GM12878 (cell line): Measurements from ENCODE around the gene MRPL36. TPM values are rescaled to one million over a fixed set of nuclear protein-coding genes. Genes with fewer than 3 reads are reported as not detected.

Experiments used
- EZH2 ChIP-seq: IDR thresholded peaks from 2 replicates; pipeline ENCODE4 v1.6.1; 2012; ENCODE audit warnings: low read depth, mild to moderate bottlenecking, control low read depth, inconsistent platforms, low read length, borderline replicate concordance; ENCODE audit not compliant: control insufficient read depth
- MYB ChIP-seq: fragments of 150-350 bp; IDR thresholded peaks from 2 replicates; pipeline ENCODE4 v1.6.1; 2014; ENCODE audit warnings: mild to moderate bottlenecking, low read depth, low read length, borderline replicate concordance
- SMAD1 ChIP-seq: fragments of 450-650 bp; IDR thresholded peaks from 2 replicates; pipeline ENCODE4 v1.6.1; 2018; ENCODE audit warnings: mild to moderate bottlenecking, low read depth; ENCODE audit not compliant: partially characterized antibody
- SREBF1 ChIP-seq: IDR thresholded peaks from 2 replicates; pipeline ENCODE4 v1.6.1; 2012; ENCODE audit warnings: mild to moderate bottlenecking, low read length
- TAF1 ChIP-seq: IDR thresholded peaks from 2 replicates; pipeline ENCODE4 v1.6.1; 2011; ENCODE audit warnings: mild to moderate bottlenecking, low read depth, low read length, borderline replicate concordance
- polyA plus RNA-seq, 11 experiments: library from polyadenylated mRNA; depleted of rRNA in 4 of 11; unstranded in 6 of 11; stranded (reverse) in 5 of 11; fragments of >200 nt; fragmentation: Nextera tagmentation in 4 of 11; fragmentation: Illumina TruSeq in 1 of 11; extraction: Ambion mirVana in 4 of 11; extraction: Trizol in 1 of 11; gene quantifications; 1 replicate in 1 of 11; 2 replicates in 10 of 11; pipeline versions ENCODE4 v1.2.1 to v1.2.3, GENCODE V29; 2011 to 2016; ENCODE audit warnings: inconsistent platforms in 2 of 11, missing spikeins in 2 of 11, low read depth in 1 of 11
- total RNA-seq, 4 experiments: library from RNA; depleted of rRNA in 3 of 4; stranded (reverse); fragments of >200 nt in 3 of 4; fragmentation: Illumina TruSeq in 1 of 4; extraction: Trizol in 1 of 4; gene quantifications; 2 replicates each; pipeline versions ENCODE4 v1.2.1 to v1.2.3, GENCODE V29; 2013 to 2021
- TF ChIP-seq, protein P1 (sequence below): fragments of 450-650 bp; IDR thresholded peaks from 2 replicates; pipeline ENCODE4 v1.6.1; 2017; ENCODE audit warnings: antibody characterized with exemption, mild to moderate bottlenecking, moderate library complexity
- TF ChIP-seq, protein P2 (sequence below): fragments of 450-650 bp; IDR thresholded peaks from 2 replicates; pipeline ENCODE4 v1.6.1; 2016; ENCODE audit warnings: mild to moderate bottlenecking
- TF ChIP-seq, protein P3 (sequence below): fragments of 450-650 bp; IDR thresholded peaks from 2 replicates; pipeline ENCODE4 v1.6.1; 2016; ENCODE audit warnings: mild to moderate bottlenecking, moderate library complexity, borderline replicate concordance
- TF ChIP-seq, protein P4 (sequence below): fragments of 450-650 bp; IDR thresholded peaks from 2 replicates; pipeline ENCODE4 v1.6.1; 2017; ENCODE audit warnings: borderline replicate concordance

Gene MRPL36
- total and polyA plus RNA-seq, 10 of the 15 experiments (the other 5 are each of a cell fraction or from before 2014, with no cell fraction given) = 89.2 to 559 (median 152) TPM

DNA sequence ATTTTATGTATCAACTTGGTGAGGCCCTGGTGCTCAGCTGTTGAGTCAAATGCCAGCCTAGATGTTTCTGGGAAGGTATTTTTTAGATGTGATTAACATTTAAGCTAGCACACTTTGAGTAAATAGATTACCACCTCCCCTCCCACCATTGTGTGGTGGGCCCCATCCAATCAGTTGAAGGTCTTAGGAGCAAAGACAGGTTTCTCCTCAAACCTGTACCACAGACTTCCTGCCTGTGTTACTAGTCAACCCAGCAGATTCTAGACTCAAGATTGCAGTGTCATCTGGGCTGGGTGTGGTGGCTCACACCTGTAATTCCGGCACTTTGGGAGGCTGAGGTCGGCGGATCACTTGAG, 33.8 kb downstream of the MRPL36 start (continued):
- TF ChIP-seq, protein P1, sequence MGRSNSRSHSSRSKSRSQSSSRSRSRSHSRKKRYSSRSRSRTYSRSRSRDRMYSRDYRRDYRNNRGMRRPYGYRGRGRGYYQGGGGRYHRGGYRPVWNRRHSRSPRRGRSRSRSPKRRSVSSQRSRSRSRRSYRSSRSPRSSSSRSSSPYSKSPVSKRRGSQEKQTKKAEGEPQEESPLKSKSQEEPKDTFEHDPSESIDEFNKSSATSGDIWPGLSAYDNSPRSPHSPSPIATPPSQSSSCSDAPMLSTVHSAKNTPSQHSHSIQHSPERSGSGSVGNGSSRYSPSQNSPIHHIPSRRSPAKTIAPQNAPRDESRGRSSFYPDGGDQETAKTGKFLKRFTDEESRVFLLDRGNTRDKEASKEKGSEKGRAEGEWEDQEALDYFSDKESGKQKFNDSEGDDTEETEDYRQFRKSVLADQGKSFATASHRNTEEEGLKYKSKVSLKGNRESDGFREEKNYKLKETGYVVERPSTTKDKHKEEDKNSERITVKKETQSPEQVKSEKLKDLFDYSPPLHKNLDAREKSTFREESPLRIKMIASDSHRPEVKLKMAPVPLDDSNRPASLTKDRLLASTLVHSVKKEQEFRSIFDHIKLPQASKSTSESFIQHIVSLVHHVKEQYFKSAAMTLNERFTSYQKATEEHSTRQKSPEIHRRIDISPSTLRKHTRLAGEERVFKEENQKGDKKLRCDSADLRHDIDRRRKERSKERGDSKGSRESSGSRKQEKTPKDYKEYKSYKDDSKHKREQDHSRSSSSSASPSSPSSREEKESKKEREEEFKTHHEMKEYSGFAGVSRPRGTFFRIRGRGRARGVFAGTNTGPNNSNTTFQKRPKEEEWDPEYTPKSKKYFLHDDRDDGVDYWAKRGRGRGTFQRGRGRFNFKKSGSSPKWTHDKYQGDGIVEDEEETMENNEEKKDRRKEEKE = no peak
- TF ChIP-seq, protein P2, sequence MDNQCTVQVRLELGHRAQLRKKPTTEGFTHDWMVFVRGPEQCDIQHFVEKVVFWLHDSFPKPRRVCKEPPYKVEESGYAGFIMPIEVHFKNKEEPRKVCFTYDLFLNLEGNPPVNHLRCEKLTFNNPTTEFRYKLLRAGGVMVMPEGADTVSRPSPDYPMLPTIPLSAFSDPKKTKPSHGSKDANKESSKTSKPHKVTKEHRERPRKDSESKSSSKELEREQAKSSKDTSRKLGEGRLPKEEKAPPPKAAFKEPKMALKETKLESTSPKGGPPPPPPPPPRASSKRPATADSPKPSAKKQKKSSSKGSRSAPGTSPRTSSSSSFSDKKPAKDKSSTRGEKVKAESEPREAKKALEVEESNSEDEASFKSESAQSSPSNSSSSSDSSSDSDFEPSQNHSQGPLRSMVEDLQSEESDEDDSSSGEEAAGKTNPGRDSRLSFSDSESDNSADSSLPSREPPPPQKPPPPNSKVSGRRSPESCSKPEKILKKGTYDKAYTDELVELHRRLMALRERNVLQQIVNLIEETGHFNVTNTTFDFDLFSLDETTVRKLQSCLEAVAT = no peak
- no peak for TF ChIP-seq MYB
- TF ChIP-seq, protein P3, sequence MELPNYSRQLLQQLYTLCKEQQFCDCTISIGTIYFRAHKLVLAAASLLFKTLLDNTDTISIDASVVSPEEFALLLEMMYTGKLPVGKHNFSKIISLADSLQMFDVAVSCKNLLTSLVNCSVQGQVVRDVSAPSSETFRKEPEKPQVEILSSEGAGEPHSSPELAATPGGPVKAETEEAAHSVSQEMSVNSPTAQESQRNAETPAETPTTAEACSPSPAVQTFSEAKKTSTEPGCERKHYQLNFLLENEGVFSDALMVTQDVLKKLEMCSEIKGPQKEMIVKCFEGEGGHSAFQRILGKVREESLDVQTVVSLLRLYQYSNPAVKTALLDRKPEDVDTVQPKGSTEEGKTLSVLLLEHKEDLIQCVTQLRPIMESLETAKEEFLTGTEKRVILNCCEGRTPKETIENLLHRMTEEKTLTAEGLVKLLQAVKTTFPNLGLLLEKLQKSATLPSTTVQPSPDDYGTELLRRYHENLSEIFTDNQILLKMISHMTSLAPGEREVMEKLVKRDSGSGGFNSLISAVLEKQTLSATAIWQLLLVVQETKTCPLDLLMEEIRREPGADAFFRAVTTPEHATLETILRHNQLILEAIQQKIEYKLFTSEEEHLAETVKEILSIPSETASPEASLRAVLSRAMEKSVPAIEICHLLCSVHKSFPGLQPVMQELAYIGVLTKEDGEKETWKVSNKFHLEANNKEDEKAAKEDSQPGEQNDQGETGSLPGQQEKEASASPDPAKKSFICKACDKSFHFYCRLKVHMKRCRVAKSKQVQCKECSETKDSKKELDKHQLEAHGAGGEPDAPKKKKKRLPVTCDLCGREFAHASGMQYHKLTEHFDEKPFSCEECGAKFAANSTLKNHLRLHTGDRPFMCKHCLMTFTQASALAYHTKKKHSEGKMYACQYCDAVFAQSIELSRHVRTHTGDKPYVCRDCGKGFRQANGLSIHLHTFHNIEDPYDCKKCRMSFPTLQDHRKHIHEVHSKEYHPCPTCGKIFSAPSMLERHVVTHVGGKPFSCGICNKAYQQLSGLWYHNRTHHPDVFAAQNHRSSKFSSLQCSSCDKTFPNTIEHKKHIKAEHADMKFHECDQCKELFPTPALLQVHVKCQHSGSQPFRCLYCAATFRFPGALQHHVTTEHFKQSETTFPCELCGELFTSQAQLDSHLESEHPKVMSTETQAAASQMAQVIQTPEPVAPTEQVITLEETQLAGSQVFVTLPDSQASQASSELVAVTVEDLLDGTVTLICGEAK = no peak
- TF ChIP-seq TAF1 = no peak
- TF ChIP-seq, protein P4, sequence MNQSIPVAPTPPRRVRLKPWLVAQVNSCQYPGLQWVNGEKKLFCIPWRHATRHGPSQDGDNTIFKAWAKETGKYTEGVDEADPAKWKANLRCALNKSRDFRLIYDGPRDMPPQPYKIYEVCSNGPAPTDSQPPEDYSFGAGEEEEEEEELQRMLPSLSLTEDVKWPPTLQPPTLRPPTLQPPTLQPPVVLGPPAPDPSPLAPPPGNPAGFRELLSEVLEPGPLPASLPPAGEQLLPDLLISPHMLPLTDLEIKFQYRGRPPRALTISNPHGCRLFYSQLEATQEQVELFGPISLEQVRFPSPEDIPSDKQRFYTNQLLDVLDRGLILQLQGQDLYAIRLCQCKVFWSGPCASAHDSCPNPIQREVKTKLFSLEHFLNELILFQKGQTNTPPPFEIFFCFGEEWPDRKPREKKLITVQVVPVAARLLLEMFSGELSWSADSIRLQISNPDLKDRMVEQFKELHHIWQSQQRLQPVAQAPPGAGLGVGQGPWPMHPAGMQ = no peak
- no peak for TF ChIP-seq EZH2
- no peak for TF ChIP-seq SREBF1
- no peak for TF ChIP-seq SMAD1
